Measurements from ENCODE around the gene FCHSD1.

FCHSD1 gene

DNA sequence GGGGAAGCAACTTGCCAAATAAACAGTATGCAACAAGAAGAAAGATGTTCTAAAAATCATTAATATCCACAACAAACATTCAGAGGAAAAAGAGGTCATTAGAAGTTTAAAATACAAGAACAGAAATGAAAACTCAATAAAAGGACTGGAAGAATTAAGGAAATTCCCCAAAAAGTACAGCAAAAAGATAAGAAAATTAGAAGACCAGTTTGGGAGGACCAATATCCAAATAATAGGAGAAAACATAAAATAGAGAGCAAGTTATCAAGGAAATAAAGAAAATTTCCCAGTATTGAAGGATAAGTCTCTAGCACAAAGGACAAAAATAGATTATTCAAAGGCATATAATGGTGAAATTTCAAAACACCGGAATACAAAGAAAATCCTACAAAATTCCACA, 54.4 kb downstream of the FCHSD1 start:
- no peaks in the 10 kb centered on the region for H3K27me3 Mint-ChIP-seq
- H3K9me3 Mint-ChIP-seq = no peaks in the 10 kb centered on the region
- H3K4me1 Mint-ChIP-seq = peaks cover 78% of the 10 kb centered on the region
- peak overlapping the region; percentile 72 for H3K27ac Mint-ChIP-seq
- no peak overlapping the region for H3K4me3 Mint-ChIP-seq
- H3K36me3 Mint-ChIP-seq = peaks cover 8% of the 10 kb centered on the region

DNA sequence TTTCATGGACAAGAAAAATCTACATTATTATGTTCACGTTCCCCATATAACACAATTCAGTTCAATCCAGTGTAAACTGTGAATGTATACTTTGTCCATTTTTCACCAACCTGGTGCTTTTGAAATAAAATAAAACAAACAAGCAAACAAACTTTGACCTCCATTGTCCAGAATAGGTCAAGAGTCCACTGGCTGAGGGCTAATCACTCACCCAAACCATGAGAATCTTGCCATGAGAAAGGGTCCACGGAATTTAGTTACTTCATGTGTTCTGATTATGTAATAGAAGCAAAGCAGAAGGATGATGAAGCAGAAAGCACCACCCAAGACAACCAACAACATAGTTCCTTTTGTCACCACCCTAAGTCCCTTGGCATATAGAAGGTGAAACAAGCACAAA, 61.1 kb downstream of the FCHSD1 start:
- Mint-ChIP-seq H3K36me3 (peaks cover 9% of the 10 kb centered on the region), H3K9me3 (no peaks in the 10 kb centered on the region), H3K4me1 (peaks cover 51% of the 10 kb centered on the region), H3K4me3 (no peak overlapping the region), H3K27ac (peak overlapping the region; percentile 46), H3K27me3 (no peaks in the 10 kb centered on the region)
